Osteocyte (in vitro differentiated cells): ENCODE measurements around the gene SLC48A1. TPM values are rescaled to one million over a fixed set of nuclear protein-coding genes. Genes with fewer than 3 reads are reported as not detected.

Experiments
- DNase-seq: peaks from one replicate; pipeline ENCODE4 v3.0.0; 2021; ENCODE audit warnings: mixed read lengths; ENCODE audit not compliant: unreplicated experiment; ENCODE audit errors: extremely low spot score
- H3K27ac Mint-ChIP-seq: one replicate; pipeline ENCODE4 v1.8.0; 2021; ENCODE audit warnings: mild to moderate bottlenecking, mixed read lengths; ENCODE audit not compliant: unreplicated experiment
- H3K27me3 Mint-ChIP-seq: one replicate; pipeline ENCODE4 v1.8.0; 2021; ENCODE audit warnings: mixed read lengths; ENCODE audit not compliant: unreplicated experiment
- H3K36me3 Mint-ChIP-seq: one replicate; pipeline ENCODE4 v1.8.0; 2021; ENCODE audit warnings: mixed read lengths; ENCODE audit not compliant: unreplicated experiment
- H3K4me1 Mint-ChIP-seq: one replicate; pipeline ENCODE4 v1.8.0; 2021; ENCODE audit warnings: mixed read lengths; ENCODE audit not compliant: unreplicated experiment
- H3K4me3 Mint-ChIP-seq: one replicate; pipeline ENCODE4 v1.8.0; 2021; ENCODE audit warnings: mild to moderate bottlenecking, moderate library complexity, mixed read lengths; ENCODE audit not compliant: unreplicated experiment
- H3K9me3 Mint-ChIP-seq: one replicate; pipeline ENCODE4 v1.8.0; 2021; ENCODE audit warnings: mixed read lengths; ENCODE audit not compliant: unreplicated experiment
- CTCF ChIP-seq: fragments of 200-600 bp; sonication (generic); IDR thresholded peaks from 2 replicates; pipeline ENCODE4 v1.5.0; 2021; ENCODE audit warnings: antibody characterized with exemption, mild to moderate bottlenecking, moderate library complexity
- total RNA-seq: library from RNA; stranded (reverse); gene quantifications from 2 replicates; pipeline ENCODE4 v1.2.1, GENCODE V29; 2021

SLC48A1 gene
- total RNA-seq, 1 donor from 2014 or later, result 21.2 TPM

DNA sequence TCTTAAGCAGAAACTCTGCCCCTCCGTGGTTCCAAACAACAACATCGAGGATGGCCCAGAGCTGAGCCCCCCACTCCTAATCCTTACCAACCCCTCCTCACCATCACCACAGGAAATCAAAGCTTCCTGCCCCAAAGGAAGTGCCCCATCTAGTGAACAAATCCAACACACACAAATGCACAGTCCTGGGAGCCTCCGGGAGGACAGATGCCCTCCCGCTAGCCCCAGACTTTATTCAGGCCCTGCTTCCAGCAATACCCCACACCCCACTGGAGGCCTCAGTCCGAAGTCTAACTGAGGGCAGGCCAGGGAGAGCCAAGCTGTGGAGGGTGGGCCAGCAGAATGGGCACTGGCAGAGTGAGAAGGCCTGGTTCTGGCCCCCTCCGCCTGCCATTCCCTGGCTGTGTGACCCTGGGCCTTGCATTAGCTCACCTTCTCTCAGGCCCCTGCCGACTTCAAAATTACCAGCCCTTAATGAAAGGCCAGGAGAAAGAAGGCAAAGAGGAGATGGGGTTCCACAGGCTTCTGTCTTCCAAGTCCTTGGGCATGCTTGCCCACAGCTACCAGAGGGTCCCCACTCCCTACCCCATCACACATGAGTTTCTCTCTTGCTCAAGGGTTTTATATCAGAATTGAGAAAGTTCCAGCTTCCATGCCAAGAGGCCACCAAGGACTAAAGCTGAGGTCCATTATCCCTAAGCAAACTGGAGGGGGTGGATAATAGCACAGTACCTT is 44.4 kb downstream of the SLC48A1 start:
- Mint-ChIP-seq H3K27me3 (no peaks in the 10 kb centered on the region), H3K4me1 (peaks cover 83% of the 10 kb centered on the region), H3K9me3 (no peaks in the 10 kb centered on the region), H3K27ac (peak overlapping the region; percentile 92), H3K4me3 (peak overlapping the region; percentile 79), H3K36me3 (peaks cover 2% of the 10 kb centered on the region)
- peak; percentile 45 for TF ChIP-seq CTCF
- DNase-seq, result no peak

- H3K27me3 Mint-ChIP-seq, result no peaks in the 10 kb centered on the region
- DNase-seq, result no peak
- peaks cover 83% of the 10 kb centered on the region for H3K4me1 Mint-ChIP-seq
- H3K36me3 Mint-ChIP-seq, result peaks cover 2% of the 10 kb centered on the region
- H3K9me3 Mint-ChIP-seq, result no peaks in the 10 kb centered on the region
- no peak for TF ChIP-seq CTCF
- H3K27ac Mint-ChIP-seq, result peak overlapping the region; percentile 92
- peak overlapping the region; percentile 79 for H3K4me3 Mint-ChIP-seq
These were observed 45.0 kb downstream of the SLC48A1 start for GRCh38 chr12:47818007-47818376.

DNA sequence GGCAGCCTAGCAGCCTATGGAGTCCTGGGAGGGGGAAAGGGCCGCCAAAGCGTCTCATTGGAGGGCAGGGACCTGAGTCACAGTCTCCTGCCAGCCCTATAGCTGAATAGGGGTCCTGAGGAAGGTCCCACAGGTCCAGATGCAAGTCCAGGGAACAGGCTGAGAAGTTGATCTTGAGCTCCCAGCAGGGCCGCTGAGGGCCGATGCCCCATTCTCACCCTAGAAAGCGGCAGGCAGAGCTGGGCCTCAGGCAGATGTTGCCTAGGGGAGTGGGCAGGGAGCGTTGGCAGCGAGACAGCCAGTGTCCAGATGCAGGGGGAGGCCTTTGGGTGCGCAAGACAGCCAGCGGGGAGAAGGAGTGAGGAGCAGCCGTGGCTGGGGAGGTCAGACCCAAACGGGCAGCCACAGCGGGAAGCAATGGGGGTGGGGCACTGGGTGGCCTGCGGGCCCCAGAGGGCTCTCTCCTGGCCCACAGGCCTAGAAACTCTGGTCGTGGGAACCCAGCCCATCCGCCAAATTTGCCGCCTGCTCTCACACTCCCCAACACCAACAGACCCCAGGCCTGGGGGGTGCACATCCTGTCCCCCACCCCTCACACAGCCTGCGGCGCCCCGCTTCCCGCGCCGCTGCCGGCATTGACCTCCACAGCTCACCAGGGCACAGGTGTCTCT is 45.6 kb downstream of the SLC48A1 start:
- peak overlapping the region; percentile 79 for H3K4me3 Mint-ChIP-seq
- no peaks in the 10 kb centered on the region for H3K27me3 Mint-ChIP-seq
- H3K4me1 Mint-ChIP-seq, result peaks cover 80% of the 10 kb centered on the region
- no peak for DNase-seq
- H3K27ac Mint-ChIP-seq, result peak overlapping the region; percentile 92
- H3K36me3 Mint-ChIP-seq, result peaks cover 2% of the 10 kb centered on the region
- H3K9me3 Mint-ChIP-seq, result no peaks in the 10 kb centered on the region
- no peak for TF ChIP-seq CTCF

GRCh38 chr12:47819138-47819895 is 46.3 kb downstream of the SLC48A1 start:
- peak overlapping the region; percentile 92 for H3K27ac Mint-ChIP-seq
- peak; percentile 48 for TF ChIP-seq CTCF
- H3K9me3 Mint-ChIP-seq, result no peaks in the 10 kb centered on the region
- H3K4me3 Mint-ChIP-seq, result peak overlapping the region; percentile 79
- no peak for DNase-seq
- peaks cover 76% of the 10 kb centered on the region for H3K4me1 Mint-ChIP-seq
- H3K27me3 Mint-ChIP-seq, result no peaks in the 10 kb centered on the region
- no peaks in the 10 kb centered on the region for H3K36me3 Mint-ChIP-seq
